HG03378 (cell line): ENCODE results near the gene MOBP.

Source experiments
- ATAC-seq: cut with Tn5 transposase; IDR thresholded peaks from one replicate; pipeline ENCODE4 v1.9.1; 2021; ENCODE audit warnings: mild to moderate bottlenecking, moderate library complexity; ENCODE audit not compliant: unreplicated experiment

Gene MOBP

DNA sequence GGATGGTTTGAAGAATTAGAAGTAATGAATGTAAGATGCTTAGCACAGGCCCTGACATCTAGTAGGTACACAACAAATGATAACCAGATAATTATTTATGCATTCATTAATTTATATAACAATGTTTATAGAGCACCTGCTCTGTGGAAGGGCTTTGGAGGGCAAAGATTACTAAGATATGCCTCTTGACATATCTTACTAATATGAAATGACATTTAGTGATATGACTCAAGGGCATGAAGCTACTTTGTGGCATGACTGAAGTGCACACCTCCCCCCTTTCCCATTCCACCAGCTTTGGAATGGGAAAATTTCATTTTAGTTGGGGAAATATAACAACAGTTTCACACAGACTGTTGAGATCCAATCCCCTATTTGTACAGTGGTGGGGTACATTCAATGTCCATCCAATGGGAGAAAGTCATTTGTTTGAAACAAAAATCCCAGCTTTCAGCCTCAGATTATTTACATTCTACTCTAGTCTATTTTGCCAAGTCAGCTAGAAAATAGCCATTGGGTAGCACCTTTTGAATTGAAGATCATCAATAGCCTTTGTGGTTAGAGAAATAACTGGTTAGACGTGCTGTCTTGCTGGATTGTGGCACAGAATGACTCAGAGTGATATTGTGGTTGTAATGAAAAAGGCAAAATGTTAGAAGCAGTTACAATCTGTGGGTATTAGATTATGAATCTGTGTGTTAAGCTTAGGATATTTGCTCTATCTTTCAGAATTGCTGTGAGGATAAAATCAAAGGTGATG lies 72.9 kb downstream of the MOBP start:
- ATAC-seq: no peak

DNA sequence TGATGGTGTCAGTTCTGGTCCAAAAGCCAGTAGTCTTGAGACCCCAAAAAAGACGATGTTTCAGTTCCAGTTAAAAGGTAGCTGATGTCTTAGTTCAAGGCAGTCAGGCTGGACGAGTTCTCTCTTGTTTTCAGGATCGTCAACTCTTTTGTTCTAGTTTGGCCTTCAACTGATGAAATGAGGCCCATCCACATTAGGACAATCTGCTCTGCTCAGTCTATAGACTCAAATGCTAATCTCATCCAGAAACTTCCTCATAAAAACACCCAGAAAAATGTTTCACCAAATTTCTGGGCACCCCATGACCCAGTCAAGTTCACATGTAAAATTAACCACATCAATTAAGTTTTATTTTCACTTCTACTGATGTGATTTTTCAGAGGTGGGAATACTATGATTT lies 74.0 kb downstream of the MOBP start:
- no peak for ATAC-seq

DNA sequence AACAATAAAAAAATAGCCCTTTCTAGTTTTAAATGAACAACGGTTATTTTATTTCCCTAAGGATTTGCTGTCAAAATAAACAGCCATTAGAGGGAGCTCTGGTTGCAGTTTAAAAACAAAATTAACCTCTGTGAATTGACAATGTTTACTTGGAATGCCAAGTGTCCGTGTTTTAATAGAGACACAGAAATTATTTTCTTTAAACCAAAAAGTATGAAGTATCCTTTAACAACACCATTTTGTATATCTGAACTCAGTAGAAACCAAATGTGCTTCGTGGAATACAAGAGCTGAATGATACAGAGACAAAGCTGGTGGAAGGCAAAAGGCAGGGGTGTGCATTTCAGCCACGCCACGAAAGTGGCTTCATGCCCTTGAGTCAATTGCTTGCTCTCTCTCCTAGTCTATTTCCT lies 74.4 kb downstream of the MOBP start:
- no peak for ATAC-seq

DNA sequence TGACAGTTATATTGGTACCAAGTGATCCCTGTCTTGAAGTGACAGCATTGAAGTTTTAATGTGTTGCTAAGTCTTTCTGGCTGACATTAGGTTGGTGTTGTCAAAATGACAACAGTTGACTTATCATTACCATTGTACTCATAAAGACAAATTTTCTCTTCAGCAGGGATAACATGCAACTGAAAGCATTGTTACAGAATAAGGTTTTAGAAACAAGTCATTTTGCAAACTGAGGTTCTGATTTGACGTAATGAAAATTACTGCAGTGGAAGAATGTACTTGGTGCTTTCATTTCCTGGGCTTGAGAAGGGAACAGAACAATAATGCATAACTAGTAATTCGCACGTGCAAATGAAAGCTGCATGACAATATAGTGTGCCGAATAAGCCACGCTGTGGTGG lies 75.1 kb downstream of the MOBP start:
- no peak for ATAC-seq

DNA sequence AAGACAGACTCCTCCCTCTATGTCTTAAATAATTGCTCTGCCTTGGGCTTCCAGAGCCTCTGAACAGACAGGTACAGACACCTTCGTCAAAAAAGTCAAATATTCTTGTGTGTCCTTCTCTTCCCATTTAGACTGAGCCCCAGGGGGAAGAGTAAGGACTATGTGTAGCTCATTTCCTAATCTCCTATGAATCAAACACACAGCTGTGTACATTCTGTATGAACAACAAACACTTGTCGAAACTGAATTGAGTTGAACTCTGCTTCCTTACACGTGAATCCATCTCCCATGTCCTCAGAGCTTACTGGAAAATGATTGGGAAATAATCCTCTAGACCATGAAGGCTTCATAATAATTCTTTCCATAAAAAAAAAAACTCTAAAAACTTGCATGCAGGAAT lies 80.8 kb downstream of the MOBP start:
- no peak for ATAC-seq

GRCh38 chr3:39550354-39551051 lies 83.0 kb downstream of the MOBP start:
- ATAC-seq: no peak
